B cell (primary cell): ENCODE results near the gene BRINP2. TPM values are rescaled to one million over a fixed set of nuclear protein-coding genes. Genes with fewer than 3 reads are reported as not detected.

ENCODE experiments used
- ATAC-seq: fragments of 200-7000 bp; cut with Tn5 transposase; one replicate; pipeline ENCODE4 v1.10.0; 2021; ENCODE audit warnings: low read depth, mild to moderate bottlenecking, moderate number of reproducible peaks, moderate library complexity
- CTCF ChIA-PET: fragments of 350-600 bp; sonication (Branson Sonifier 250); formaldehyde crosslinking; loops from one replicate; lab custom pipeline; 2021; ENCODE audit warnings: antibody characterized with exemption, inconsistent platforms; lab: Charles Lee
- POLR2A ChIA-PET: fragments of 350-600 bp; sonication (Branson Sonifier 250); formaldehyde crosslinking; loops from one replicate; lab custom pipeline; 2021; ENCODE audit warnings: antibody characterized with exemption; lab: Charles Lee
- DNase-seq: peaks from one replicate; pipeline ENCODE4 v3.0.0; 2013
- H2AFZ ChIP-seq: 2 replicates; pipeline ENCODE4 v1.6.1; 2012; ENCODE audit warnings: mild to moderate bottlenecking, low read depth, low read length; ENCODE audit not compliant: insufficient read depth, poor library complexity, severe bottlenecking
- H3K27ac ChIP-seq, 2 donors: 1 replicate in 1 of 2; 2 replicates in 1 of 2; pipeline ENCODE4 v1.5.1; 2012 to 2013; ENCODE audit warnings: low read length in 2 of 2, mild to moderate bottlenecking in 2 of 2, moderate library complexity in 1 of 2
- H3K27me3 ChIP-seq, 4 experiments: fragments of 200-600 bp in 1 of 4; sonication (generic) in 1 of 4; replicated peaks in 1 of 4; 1 replicate in 2 of 4; 2 replicates in 2 of 4; pipeline versions ENCODE4 v1.6.1 to v1.7.0; 2013 to 2016; ENCODE audit warnings: low read length in 3 of 4, mild to moderate bottlenecking in 2 of 4, mixed read lengths in 1 of 4, moderate library complexity in 1 of 4; ENCODE audit not compliant: insufficient read depth in 4 of 4, control insufficient read depth in 3 of 4; ENCODE audit errors: control extremely low read depth in 1 of 4
- H3K36me3 ChIP-seq, 2 experiments: replicated peaks in 1 of 2; 1 replicate in 1 of 2; 2 replicates in 1 of 2; pipeline versions ENCODE4 v1.6.1 to v1.7.1; 2013; ENCODE audit warnings: low read length in 1 of 2; ENCODE audit not compliant: insufficient read depth in 2 of 2, control insufficient read depth in 1 of 2; ENCODE audit errors: control extremely low read depth in 1 of 2, extremely low read depth in 1 of 2
- H3K4me1 ChIP-seq, 2 donors: fragments of 200-600 bp in 1 of 2; sonication (generic) in 1 of 2; 1 replicate in 1 of 2; 2 replicates in 1 of 2; pipeline versions ENCODE4 v1.5.1 to v1.6.1; 2013 to 2017; ENCODE audit warnings: low read length in 2 of 2; ENCODE audit not compliant: control insufficient read depth in 2 of 2, insufficient read depth in 2 of 2
- H3K4me2 ChIP-seq: replicated peaks from 2 replicates; pipeline ENCODE3; 2012; ENCODE audit warnings: mild to moderate bottlenecking, low read depth, low read length; ENCODE audit not compliant: poor library complexity, severe bottlenecking
- H3K4me3 ChIP-seq, 5 experiments: fragments of 200-600 bp in 1 of 5; sonication (generic) in 1 of 5; 1 replicate in 3 of 5; 2 replicates in 2 of 5; pipeline versions ENCODE4 v1.5.1 to v1.7.0; 2011 to 2016; ENCODE audit warnings: low read length in 4 of 5, mild to moderate bottlenecking in 4 of 5, low read depth in 2 of 5, control low read depth in 1 of 5, moderate library complexity in 1 of 5; ENCODE audit not compliant: insufficient read depth in 1 of 5; ENCODE audit errors: control extremely low read depth in 1 of 5, extremely low read depth in 1 of 5
- H3K79me2 ChIP-seq: fragments of 200-600 bp; sonication (generic); one replicate; pipeline ENCODE4 v1.6.0; 2016; ENCODE audit warnings: low read length; ENCODE audit not compliant: control insufficient read depth, insufficient read depth
- H3K9ac ChIP-seq: fragments of 200-600 bp; sonication (generic); 2 replicates; pipeline ENCODE4 v1.6.1; 2017; ENCODE audit warnings: mild to moderate bottlenecking, low read length, moderate library complexity
- H3K9me3 ChIP-seq, 3 donors: one replicate each; pipeline versions ENCODE4 v1.6.1 to v1.7.1; 2013; ENCODE audit warnings: low read length in 2 of 3; ENCODE audit not compliant: control insufficient read depth in 2 of 3, insufficient read depth in 1 of 3; ENCODE audit errors: control extremely low read depth in 1 of 3
- H4K20me1 ChIP-seq: 2 replicates; pipeline ENCODE4 v1.6.0; 2012; ENCODE audit warnings: mild to moderate bottlenecking, low read length; ENCODE audit not compliant: insufficient read depth, control insufficient read depth, poor library complexity, severe bottlenecking
- H3K27ac Mint-ChIP-seq: one replicate; pipeline ENCODE4 v1.8.0; 2021; ENCODE audit warnings: mixed read lengths
- H3K27me3 Mint-ChIP-seq: one replicate; pipeline ENCODE4 v1.8.0; 2021; ENCODE audit warnings: mixed read lengths
- H3K4me1 Mint-ChIP-seq: one replicate; pipeline ENCODE4 v1.8.0; 2021; ENCODE audit warnings: mixed read lengths
- H3K4me3 Mint-ChIP-seq: one replicate; pipeline ENCODE4 v1.8.0; 2021; ENCODE audit warnings: mixed read lengths
- H3K9me3 Mint-ChIP-seq: one replicate; pipeline ENCODE4 v1.8.0; 2022; ENCODE audit warnings: mixed read lengths; ENCODE audit not compliant: insufficient read depth
- EZH2 ChIP-seq: IDR thresholded peaks from 2 replicates; pipeline ENCODE4 v1.6.1; 2012; ENCODE audit warnings: borderline replicate concordance, low read depth, mild to moderate bottlenecking, moderate library complexity, low read length; ENCODE audit not compliant: insufficient read depth, poor library complexity, severe bottlenecking
- WGBS: methylation state at CpG from one replicate; pipeline ENCODE4 v1.1.5; 2013; ENCODE audit warnings: missing lambda C conversion rate; ENCODE audit not compliant: insufficient coverage; 5-methylcytosine and 5-hydroxymethylcytosine counted together
- intact Hi-C: fragments of 100-400 bp; cut with micrococcal nuclease; formaldehyde crosslinking; loops from one replicate; pipeline ENCODE4 v1.10.0; 2022
- polyA plus RNA-seq: library from polyadenylated mRNA; depleted of rRNA; stranded (reverse); fragments of >200 nt; gene quantifications from 2 replicates; pipeline ENCODE4 v1.2.3, GENCODE V29; 2012
- total RNA-seq, 2 donors: library from RNA; stranded (reverse); fragments of 120-200 nt in 1 of 2; gene quantifications; 1 replicate in 1 of 2; 2 replicates in 1 of 2; pipeline versions ENCODE4 v1.2.3 to v1.2.4, GENCODE V29; 2013 to 2022
- TF ChIP-seq, protein P1 (sequence below): fragments of 200-600 bp; IDR thresholded peaks from one replicate; pipeline ENCODE4 v1.8.0; 2022; ENCODE audit warnings: antibody characterized with exemption, mild to moderate bottlenecking

The BRINP2 gene
- total and polyA plus RNA-seq, 2 donors (not counting 1 experiment from before 2014, with no cell fraction given) = not detected

DNA sequence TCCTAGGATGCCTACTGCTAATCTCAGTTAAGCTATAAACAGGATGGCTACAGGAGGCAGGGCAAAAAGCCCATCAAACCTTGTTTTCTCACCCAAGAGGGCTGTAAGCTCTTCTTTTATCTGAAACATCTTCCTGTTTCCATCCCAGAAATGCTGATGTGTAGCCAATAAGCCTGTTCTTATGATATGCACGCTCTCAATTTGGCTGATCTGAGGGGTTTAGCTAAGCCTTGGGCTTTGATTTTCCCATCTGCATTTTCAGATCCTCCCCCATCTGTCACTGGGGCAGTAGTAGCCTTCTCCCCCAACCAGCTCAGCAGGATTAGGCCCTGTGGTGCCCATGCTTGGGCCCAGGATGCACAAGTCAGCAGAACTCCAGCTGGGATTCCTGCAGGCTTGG lies 105.0 kb downstream of the BRINP2 start:
- TF ChIP-seq EZH2 = no peak
- TF ChIP-seq, protein P1, sequence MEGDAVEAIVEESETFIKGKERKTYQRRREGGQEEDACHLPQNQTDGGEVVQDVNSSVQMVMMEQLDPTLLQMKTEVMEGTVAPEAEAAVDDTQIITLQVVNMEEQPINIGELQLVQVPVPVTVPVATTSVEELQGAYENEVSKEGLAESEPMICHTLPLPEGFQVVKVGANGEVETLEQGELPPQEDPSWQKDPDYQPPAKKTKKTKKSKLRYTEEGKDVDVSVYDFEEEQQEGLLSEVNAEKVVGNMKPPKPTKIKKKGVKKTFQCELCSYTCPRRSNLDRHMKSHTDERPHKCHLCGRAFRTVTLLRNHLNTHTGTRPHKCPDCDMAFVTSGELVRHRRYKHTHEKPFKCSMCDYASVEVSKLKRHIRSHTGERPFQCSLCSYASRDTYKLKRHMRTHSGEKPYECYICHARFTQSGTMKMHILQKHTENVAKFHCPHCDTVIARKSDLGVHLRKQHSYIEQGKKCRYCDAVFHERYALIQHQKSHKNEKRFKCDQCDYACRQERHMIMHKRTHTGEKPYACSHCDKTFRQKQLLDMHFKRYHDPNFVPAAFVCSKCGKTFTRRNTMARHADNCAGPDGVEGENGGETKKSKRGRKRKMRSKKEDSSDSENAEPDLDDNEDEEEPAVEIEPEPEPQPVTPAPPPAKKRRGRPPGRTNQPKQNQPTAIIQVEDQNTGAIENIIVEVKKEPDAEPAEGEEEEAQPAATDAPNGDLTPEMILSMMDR = no peak
- no peak overlapping the region for H3K4me3 Mint-ChIP-seq
- H3K4me3 ChIP-seq = no peak overlapping the region
- no peaks in the 10 kb centered on the region for H3K9me3 Mint-ChIP-seq
- H4K20me1 ChIP-seq = no peaks in the 10 kb centered on the region
- H2AFZ ChIP-seq = no peak overlapping the region
- H3K27ac Mint-ChIP-seq = no peak overlapping the region
- ChIA-PET CTCF (no interaction called here), POLR2A (no interaction called here)
- H3K79me2 ChIP-seq = no peaks in the 10 kb centered on the region
- DNase-seq (no peak), ATAC-seq (no peak)
- H3K4me1 Mint-ChIP-seq = no peaks in the 10 kb centered on the region
- intact Hi-C loops = no loop called here
- no peaks in the 10 kb centered on the region for H3K27me3 ChIP-seq
- H3K9me3 ChIP-seq = peaks cover 0 to 4% (median 0%) of the 10 kb centered on the region in 3 donors
- H3K4me2 ChIP-seq = no peak overlapping the region
- no peak overlapping the region for H3K27ac ChIP-seq
- WGBS = 50% methylated on average over 1 of the region's 1 CpG
- H3K27me3 Mint-ChIP-seq = peaks cover 3% of the 10 kb centered on the region
- no peak overlapping the region for H3K9ac ChIP-seq
- H3K36me3 ChIP-seq = no peaks in the 10 kb centered on the region
- H3K4me1 ChIP-seq = no peaks in the 10 kb centered on the region

DNA sequence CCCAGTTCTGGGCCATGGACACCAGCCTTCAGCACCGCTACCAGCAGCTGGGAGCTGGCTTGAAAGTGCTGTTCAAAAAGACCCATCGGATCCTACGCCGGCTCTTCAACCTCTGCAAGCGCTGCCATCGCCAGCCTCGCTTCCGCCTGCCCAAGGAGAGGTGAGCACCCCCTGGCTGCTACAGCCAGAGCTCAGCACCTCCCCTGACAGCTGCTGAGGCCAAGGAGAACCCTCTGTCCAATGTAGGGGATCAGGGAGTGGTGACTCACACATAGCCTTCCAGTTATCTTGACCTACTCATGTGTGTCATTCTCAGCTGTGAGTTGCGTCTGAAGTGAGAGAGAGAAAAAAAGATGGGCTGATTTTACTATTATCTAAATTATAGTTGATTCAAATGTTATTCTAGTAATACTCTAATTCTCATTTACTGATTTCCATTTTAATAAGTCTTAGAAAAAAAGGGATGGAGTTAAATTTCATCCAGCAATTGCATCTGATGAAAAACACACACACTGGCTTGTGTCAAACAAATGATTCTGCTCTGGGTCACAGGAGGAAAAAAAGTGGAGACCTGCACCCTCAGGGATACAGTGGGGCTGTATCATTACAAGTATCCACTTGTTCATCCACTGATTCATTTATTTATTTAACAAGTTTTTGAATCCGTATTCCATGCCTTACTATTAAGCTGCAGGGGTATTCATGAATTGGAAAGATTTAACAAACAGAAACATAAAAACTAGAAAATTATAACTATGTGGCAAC lies 108.0 kb downstream of the BRINP2 start:
- DNase-seq = no peak
- Histone ChIP-seq H3K9me3 (peaks cover 0 to 10% (median 0%) of the 10 kb centered on the region in 3 donors), H3K27me3 (no peaks in the 10 kb centered on the region), H3K9ac (no peak overlapping the region), H2AFZ (no peak overlapping the region), H3K36me3 (no peaks in the 10 kb centered on the region), H3K79me2 (no peaks in the 10 kb centered on the region), H3K4me2 (no peak overlapping the region), H3K4me3 (no peak overlapping the region), H4K20me1 (no peaks in the 10 kb centered on the region), H3K4me1 (no peaks in the 10 kb centered on the region), H3K27ac (no peak overlapping the region)
- no peak for ATAC-seq
- no peaks in the 10 kb centered on the region for H3K9me3 Mint-ChIP-seq
- intact Hi-C loops = no loop called here
- POLR2A ChIA-PET = no interaction called here
- H3K27ac Mint-ChIP-seq = no peak overlapping the region
- H3K4me3 Mint-ChIP-seq = no peak overlapping the region
- WGBS = over 99% methylated on average over 8 of the region's 10 CpGs
- H3K4me1 Mint-ChIP-seq = no peaks in the 10 kb centered on the region
- CTCF ChIA-PET = no interaction called here
- TF ChIP-seq, protein P1 = no peak
- no peak for TF ChIP-seq EZH2
- H3K27me3 Mint-ChIP-seq = no peaks in the 10 kb centered on the region
